AG09319 (cell line): Measurements from ENCODE around the gene FASTKD3.

Experiments used
- DNase-seq: peaks from one replicate; pipeline ENCODE4 v3.0.0-alpha.2; 2010; ENCODE audit warnings: low read depth; ENCODE audit errors: extremely low read depth
- CTCF ChIP-seq: IDR thresholded peaks from 2 replicates; pipeline ENCODE4 v1.5.1; 2011; ENCODE audit warnings: low read depth, mild to moderate bottlenecking, inconsistent platforms, low read length, moderate library complexity

Gene FASTKD3

GRCh38 chr5:7877851-7878250, 9.0 kb upstream of the FASTKD3 start:
- DNase-seq, result no peak
- no peak for TF ChIP-seq CTCF

- no peak for TF ChIP-seq CTCF
- DNase-seq, result no peak
Observed at GRCh38 chr5:7876867-7877266, 8.0 kb upstream of the FASTKD3 start.

GRCh38 chr5:7875151-7875550, 6.3 kb upstream of the FASTKD3 start:
- no peak for DNase-seq
- TF ChIP-seq CTCF, result no peak

GRCh38 chr5:7874639-7875038, 5.8 kb upstream of the FASTKD3 start:
- DNase-seq, result no peak
- no peak for TF ChIP-seq CTCF

- no peak for TF ChIP-seq CTCF
- DNase-seq, result no peak
Observed at GRCh38 chr5:7873216-7873615, 4.4 kb upstream of the FASTKD3 start.

- TF ChIP-seq CTCF, result no peak
Observed at GRCh38 chr5:7872517-7873130, 3.8 kb upstream of the FASTKD3 start.

GRCh38 chr5:7871653-7872052, 2.8 kb upstream of the FASTKD3 start:
- DNase-seq, result no peak
- TF ChIP-seq CTCF, result no peak

More at GRCh38 chr5:7872517-7873130, 3.8 kb upstream of the FASTKD3 start:
- no peak for DNase-seq
